HG03460 (cell line): ENCODE results near the gene TMEM225B.
"Not testable (repeated sequence)": the region's sequence is repeated elsewhere in the genome, so short reads cannot be mapped to it uniquely, and the experiment has no call there.

ENCODE experiments used
- ATAC-seq: cut with Tn5 transposase; IDR thresholded peaks from one replicate; pipeline ENCODE4 v1.9.1; 2021; ENCODE audit not compliant: unreplicated experiment

Gene TMEM225B

GRCh38 chr7:99623091-99623693, 25.1 kb downstream of the TMEM225B start:
- no peak for ATAC-seq

DNA sequence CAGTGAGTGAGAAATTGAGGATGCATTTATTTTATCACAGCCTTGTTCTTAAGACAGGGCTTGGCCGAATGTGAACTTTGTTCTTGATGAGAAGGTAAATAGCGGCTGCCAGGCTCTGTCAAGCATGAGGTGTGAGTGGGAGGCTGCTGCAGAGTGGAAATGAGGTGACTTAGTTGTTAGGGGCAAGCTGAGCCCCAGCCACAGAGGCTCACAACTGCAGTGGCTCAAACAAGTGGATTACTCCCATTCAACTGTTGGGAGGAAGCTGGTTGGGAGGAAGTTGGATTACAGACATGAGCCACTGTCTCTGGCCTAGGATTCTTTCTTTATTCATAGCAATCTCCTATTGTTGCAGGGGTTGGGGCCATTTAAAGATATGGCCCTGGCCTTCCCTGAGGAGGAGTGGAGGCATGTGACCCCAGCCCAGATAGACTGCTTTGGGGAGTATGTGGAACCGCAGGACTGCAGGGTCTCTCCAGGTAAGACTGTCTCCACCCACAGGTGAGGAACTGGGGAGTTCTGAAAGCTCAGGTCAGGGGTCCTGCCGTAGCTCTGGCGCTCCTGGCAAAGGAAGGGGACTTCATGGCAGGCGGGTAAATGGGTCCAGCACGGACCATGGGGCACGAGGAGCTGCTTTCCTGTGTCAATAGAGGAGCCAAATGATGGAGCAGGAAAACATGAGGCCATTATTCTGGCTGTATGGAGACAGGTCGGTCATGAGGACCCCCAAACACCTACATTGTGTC, 25.8 kb downstream of the TMEM225B start:
- ATAC-seq: no peak

- ATAC-seq: no peak
Measured at GRCh38 chr7:99624484-99624883, 26.4 kb downstream of the TMEM225B start.

DNA sequence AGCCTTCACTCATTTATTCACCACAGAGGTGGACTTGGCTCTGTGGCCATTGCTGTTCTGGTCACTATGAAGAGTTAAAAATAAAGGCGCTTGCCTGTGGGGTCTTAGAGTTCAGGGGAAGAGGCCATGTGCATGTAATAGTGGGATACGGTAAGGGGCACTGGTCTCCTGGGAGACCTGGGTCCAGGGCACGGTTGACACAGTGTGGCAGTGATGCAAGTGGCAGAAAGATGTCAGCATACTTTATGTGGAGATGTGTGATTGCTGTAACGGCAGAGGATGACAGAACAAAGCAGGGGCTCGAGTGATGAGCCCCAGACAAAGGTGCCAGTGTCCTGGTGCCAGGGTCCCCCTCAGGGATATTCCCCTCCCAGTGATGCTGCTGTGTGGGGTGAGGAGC, 27.3 kb downstream of the TMEM225B start:
- ATAC-seq: no peak

DNA sequence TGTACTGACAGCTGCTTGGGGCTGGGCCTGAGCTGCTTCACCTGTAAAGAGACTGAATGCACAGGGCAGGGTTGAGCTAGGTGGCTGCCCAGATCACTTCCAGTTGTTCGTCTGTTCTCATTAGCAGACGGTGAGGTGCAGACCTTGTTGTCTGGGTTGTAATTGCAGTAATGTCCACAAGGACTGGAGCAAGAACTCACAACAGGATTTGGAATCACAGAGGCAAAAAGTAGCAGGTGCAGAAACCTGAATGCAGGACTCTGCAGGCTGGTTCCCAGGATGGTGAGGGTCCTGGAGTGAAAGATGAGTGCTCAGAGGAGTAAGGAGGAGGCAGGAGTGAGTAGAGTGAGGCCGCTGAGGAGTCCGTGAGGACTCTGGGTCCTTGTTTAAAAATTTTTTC, 27.9 kb downstream of the TMEM225B start:
- no peak for ATAC-seq

- ATAC-seq: no peak
Measured at GRCh38 chr7:99626661-99627060, 28.6 kb downstream of the TMEM225B start.

DNA sequence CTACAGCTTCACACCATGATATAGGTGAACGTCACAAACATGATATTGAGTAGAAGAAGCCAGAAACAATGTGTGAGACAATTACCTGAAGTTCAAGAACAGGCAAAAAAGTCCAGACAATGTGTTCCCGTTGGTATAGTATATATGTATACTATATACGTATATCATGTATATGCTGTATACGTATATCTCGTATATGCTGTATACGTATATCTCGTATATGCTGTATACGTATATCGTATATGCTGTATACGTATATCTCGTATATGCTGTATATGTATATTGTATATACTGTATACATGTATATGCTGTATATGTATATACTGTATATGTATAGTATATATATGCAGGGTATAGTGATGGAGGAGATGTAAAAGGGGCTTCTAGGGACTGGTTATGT, 29.4 kb downstream of the TMEM225B start:
- ATAC-seq: no peak

DNA sequence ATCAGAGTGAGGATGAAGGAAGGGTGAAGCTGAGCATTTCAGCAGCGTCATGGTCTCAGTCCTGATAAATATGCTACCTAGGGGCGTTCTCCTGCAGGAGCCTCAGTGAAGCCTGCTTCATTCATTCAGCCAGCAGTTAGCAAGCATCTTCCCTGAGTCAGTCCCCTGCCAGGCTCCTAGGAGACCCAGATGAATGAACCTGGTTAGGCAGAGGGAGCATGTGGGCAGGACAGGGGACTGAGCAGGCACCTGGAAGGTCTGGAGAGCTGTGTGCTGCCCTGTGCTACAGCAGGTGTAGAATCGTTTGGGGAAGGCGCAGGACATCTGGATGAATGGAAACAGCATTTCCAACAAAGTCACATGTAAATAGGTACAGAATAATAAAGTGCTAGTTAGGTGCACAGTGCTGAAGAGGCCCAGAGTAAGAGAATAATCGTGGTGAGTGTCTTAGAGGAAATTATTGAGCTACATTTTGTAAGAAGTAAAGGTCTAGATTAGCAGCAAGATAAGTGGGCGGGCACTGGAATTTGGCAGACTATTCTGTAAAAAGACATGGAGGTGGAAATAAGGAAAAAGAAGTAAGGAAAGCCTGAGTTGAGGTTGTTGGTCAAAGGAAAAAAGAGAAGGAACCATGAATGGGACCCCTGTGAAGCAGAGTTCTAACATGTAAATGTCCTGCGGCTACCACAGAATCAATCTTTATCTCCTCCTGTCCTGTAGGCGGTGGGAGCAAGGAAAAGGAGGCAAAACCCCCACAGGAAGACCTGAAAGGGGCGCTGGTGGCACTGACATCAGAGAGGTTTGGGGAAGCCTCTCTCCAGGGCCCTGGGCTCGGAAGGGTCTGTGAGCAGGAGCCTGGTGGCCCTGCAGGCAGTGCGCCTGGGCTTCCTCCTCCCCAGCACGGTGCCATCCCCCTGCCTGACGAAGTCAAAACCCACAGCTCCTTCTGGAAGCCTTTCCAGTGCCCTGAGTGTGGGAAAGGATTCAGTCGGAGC, 30.7 kb downstream of the TMEM225B start:
- no peak for ATAC-seq

GRCh38 chr7:99629643-99630042, 31.6 kb downstream of the TMEM225B start:
- ATAC-seq: no peak

GRCh38 chr7:99631295-99632109, 33.4 kb downstream of the TMEM225B start:
- no peak for ATAC-seq

- ATAC-seq: not testable (repeated sequence)
Measured at GRCh38 chr7:99637414-99637813, 39.3 kb downstream of the TMEM225B start.

DNA sequence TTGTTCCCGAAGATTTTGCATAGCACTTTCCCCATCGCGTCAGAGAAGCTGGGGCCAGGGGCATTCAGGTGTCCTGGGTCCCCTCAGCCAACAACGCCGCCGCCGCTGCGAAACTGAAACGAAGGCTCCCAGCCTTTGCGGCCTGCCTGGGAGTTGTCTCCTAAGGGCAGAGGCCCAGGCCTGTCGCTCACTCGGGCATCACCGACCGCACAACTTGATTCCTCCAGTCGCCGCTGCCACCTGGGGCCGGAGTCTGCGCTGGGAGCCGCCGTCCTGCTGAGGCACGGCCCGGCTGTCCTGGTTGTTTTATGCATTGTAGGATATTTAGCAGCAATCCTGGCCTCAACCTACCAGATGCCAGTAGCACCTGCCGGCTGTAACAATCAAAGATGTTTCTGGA, 40.7 kb downstream of the TMEM225B start:
- no peak for ATAC-seq

GRCh38 chr7:99639267-99639666, 41.2 kb downstream of the TMEM225B start:
- no peak for ATAC-seq

DNA sequence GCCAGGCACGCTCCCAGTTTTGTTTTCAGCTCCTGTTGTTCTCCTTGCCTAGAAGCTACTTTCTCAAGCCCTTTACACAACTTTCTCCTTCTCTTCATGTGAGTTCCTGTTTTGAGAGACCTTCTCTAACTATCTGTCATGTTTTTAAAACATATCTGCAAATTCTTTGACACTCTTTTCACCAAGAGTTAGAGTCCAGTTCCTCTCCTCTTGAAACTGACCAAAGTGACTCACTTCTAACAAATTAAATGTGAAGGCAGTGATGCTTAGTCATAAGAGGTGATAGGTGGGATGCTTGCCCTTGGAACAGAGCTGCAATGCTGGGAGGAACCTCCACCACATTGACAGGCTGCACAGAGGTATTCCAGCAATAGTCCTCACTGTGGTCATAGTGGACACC, 44.0 kb downstream of the TMEM225B start:
- ATAC-seq: no peak

GRCh38 chr7:99643464-99643863, 45.4 kb downstream of the TMEM225B start:
- no peak for ATAC-seq

GRCh38 chr7:99644431-99644830, 46.4 kb downstream of the TMEM225B start:
- no peak for ATAC-seq

DNA sequence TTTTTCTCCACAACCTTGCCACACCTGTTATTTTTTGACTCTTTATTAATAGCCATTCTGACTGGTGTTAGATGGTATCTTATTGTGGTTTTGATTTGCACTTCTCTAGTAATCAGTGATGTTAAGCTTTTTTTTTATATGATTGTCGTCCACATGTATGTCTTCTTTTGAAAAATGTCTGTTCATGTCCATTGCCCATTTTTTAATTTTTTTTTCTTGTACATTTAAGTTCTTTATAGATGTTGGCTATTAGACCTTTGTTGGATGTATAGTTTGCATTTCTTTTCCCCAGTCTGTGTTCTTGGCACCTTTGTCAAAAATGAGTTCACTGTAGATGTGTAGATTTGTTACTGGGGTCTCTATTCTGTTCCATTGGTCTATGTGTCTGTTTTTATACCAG, 47.5 kb downstream of the TMEM225B start:
- no peak for ATAC-seq

DNA sequence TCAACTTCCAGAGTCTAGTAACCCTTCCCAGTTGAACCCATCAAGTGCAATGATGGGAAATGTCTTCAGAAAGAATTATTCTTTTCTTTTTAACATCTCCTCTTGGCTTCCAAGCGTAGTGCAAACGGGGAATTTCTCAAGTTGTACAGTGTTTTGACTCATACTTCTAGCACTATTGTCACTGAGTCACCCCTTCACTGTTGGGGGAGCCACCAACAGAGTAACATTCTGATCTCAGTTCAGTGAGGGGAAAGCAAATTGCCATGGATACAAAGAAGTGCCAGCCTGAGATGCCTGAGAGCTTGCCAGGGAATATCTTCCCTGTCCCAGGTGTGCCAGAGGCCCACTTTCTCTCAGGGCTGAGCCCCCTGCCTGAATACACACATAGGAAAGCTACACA, 50.8 kb downstream of the TMEM225B start:
- ATAC-seq: no peak

- no peak for ATAC-seq
Measured at GRCh38 chr7:99651290-99651689, 53.2 kb downstream of the TMEM225B start.

DNA sequence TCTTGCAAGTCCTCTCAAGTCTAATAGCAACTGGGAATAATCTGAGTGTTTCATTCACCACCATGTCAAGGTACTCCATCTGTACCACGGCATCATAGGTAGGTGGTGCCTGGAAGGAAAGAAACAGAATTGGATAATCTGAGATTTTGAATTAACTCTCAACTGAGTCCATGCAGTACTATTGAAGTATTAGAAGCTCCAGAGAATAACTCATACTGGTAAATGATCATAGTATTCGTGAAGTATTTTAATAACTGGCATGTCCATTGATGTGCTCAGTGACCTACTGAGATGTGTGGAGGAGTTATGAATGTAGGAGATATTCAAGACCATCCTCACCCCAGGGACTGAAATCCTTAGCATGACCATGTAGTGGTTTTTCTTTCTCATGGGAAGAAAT, 54.6 kb downstream of the TMEM225B start:
- ATAC-seq: no peak

DNA sequence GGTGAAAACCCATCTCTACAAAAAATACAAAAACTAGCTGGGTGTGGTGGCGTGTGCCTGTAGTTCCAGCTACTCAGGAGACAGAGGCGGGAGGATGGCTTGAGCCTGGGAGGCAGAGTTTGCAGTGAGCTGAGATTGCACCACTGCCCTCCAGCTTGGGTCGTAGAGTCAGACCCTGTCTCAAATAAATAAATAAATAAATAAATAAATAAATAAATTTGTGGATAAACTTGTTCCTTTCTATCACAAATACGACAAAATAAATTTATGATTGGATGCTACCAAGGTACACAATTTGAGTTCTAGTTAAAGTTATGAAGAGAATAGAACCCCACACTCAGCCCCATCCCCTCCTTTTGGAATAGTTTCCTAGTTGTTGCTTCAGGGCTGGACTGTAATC, 55.2 kb downstream of the TMEM225B start:
- not testable (repeated sequence) for ATAC-seq
